22Rv1 (cell line): ENCODE data around the gene CHSY1.

Experiments
- H3K27ac ChIP-seq: fragments of 450-650 bp; 2 replicates; pipeline ENCODE4 v1.5.1; 2017
- CTCF ChIP-seq: fragments of 450-650 bp; IDR thresholded peaks from 2 replicates; pipeline ENCODE4 v1.5.1; 2017; ENCODE audit warnings: mild to moderate bottlenecking
- ZFX ChIP-seq: fragments of 450-650 bp; IDR thresholded peaks from 2 replicates; pipeline ENCODE4 v1.6.1; 2017; ENCODE audit warnings: antibody characterized with exemption, borderline replicate concordance

The CHSY1 gene

DNA sequence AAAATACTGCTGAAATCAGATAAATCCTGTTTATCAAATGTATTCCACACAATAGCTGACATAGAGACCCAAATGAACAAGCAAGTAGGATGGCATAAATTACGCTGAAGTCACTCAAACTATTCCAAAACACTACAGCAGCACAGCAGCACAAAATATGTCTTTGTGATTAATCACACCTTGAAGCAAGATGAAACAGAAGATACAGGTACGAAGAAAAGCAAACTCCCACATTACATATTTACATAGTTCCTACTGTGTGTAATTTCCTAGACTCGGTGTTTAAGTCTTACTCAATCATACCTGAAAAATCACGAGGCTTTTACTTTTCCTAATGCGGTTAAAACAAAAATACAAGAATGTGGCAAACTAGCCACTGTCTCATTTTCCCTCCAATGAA is 38.3 kb downstream of the CHSY1 start:
- no peak overlapping the region for H3K27ac ChIP-seq

GRCh38 chr15:101213147-101213546 is 38.7 kb downstream of the CHSY1 start:
- TF ChIP-seq ZFX (no peak), CTCF (no peak)
- H3K27ac ChIP-seq: no peak overlapping the region

More for the DNA sequence above, 38.3 kb downstream of the CHSY1 start:
- TF ChIP-seq CTCF (no peak), ZFX (no peak)

- TF ChIP-seq ZFX: no peak
- no peak for TF ChIP-seq CTCF
- H3K27ac ChIP-seq: no peak overlapping the region
Measured at GRCh38 chr15:101211897-101212296, 40.0 kb downstream of the CHSY1 start.

DNA sequence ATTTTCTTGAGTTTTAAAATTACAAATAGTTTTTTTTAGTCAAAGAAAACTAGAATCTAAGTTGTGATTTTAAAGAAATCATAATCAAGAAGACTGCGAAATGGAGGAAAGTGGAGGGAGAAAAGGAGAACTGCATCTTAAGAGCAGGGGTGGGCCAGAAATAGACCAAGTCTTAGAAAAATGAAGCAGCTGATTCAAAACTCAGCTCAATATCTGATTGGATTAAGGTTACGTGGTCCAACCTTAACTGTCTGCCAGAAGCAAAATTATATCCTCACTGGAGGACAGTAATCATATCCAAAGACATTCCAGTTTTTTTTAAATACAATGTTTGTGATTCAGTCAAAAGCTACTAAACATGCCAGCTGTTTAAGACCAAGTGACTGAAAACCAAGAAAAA is 41.4 kb downstream of the CHSY1 start:
- no peak overlapping the region for H3K27ac ChIP-seq
- TF ChIP-seq CTCF: no peak
- no peak for TF ChIP-seq ZFX

DNA sequence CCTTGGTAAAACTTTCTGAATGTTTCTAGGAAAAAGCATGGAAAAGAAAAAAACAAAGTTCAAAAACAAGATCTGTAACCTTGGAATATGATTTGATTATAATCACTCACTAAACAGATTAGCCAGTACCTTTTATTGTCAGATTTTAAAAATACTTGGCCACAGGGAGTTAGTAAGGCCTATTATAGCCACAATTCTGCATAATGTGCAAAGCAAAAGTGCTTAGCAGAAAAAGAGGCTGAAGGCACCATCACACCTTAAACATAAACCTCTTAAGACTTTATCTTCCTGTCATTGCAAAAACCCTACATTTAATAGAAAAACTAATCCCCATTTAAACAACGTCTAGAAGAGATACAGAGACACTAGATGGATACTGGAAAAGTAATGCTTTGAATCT is 41.8 kb downstream of the CHSY1 start:
- TF ChIP-seq CTCF: no peak
- TF ChIP-seq ZFX: no peak
- no peak overlapping the region for H3K27ac ChIP-seq

GRCh38 chr15:101209285-101209845 is 42.5 kb downstream of the CHSY1 start:
- TF ChIP-seq ZFX (no peak), CTCF (no peak)
- H3K27ac ChIP-seq: no peak overlapping the region

DNA sequence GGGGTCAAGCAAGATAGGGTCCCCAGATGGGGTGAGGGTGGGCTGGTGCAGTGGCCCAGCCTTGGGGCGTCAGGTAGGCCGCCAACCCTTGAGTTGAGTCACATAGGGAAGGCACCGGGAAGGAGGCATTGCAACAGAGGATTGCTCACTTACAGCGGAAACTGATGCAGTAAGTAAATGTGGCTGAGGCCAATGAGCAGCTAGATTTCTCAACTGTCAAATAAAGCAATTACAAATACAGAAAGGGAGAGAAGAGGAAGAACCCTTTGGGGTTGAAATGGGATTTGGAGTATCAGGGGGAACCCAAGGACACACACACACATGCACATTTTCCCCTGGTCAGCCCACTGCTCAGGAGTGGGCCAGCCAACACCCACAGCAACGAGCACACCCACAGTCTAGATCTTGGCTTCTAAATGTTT is 44.0 kb downstream of the CHSY1 start:
- TF ChIP-seq ZFX: no peak
- TF ChIP-seq CTCF: no peak
- H3K27ac ChIP-seq: no peak overlapping the region
